Liver (tissue), 3 donors: ENCODE results near the gene APBB1.

Experiments
- CTCF ChIP-seq: fragments of 150-350 bp; IDR thresholded peaks from 2 replicates; pipeline ENCODE4 v1.5.1; 2017; ENCODE audit warnings: improper control_type of control experiment, low read depth, low read length; ENCODE audit not compliant: missing input control
- EGR1 ChIP-seq, 2 donors: IDR thresholded peaks; 2 replicates each; pipeline ENCODE4 v1.6.1; 2016 to 2018; ENCODE audit warnings: antibody characterized with exemption in 2 of 2, low read depth in 2 of 2
- FOXA1 ChIP-seq: IDR thresholded peaks from 2 replicates; pipeline ENCODE4 v1.6.1; 2016; ENCODE audit warnings: antibody characterized with exemption
- MAX ChIP-seq: IDR thresholded peaks from 2 replicates; pipeline ENCODE4 v1.6.1; 2016; ENCODE audit warnings: antibody characterized with exemption
- NR2F2 ChIP-seq: IDR thresholded peaks from 2 replicates; pipeline ENCODE4 v1.6.1; 2016; ENCODE audit warnings: antibody characterized with exemption
- YY1 ChIP-seq: IDR thresholded peaks from 2 replicates; pipeline ENCODE4 v1.6.1; 2016; ENCODE audit warnings: antibody characterized with exemption, mild to moderate bottlenecking
- TF ChIP-seq, protein P1 (sequence below): IDR thresholded peaks from 2 replicates; pipeline ENCODE4 v1.6.1; 2016; ENCODE audit warnings: antibody characterized with exemption
- TF ChIP-seq, protein P2 (sequence below): IDR thresholded peaks from 2 replicates; pipeline ENCODE4 v1.6.1; 2016; ENCODE audit warnings: antibody characterized with exemption, mild to moderate bottlenecking
- donor health status: healthy.
- donor health status: healthy.

GRCh38 chr11:6362185-6362872 lies 56.6 kb downstream of the APBB1 start:
- TF ChIP-seq, protein P1, sequence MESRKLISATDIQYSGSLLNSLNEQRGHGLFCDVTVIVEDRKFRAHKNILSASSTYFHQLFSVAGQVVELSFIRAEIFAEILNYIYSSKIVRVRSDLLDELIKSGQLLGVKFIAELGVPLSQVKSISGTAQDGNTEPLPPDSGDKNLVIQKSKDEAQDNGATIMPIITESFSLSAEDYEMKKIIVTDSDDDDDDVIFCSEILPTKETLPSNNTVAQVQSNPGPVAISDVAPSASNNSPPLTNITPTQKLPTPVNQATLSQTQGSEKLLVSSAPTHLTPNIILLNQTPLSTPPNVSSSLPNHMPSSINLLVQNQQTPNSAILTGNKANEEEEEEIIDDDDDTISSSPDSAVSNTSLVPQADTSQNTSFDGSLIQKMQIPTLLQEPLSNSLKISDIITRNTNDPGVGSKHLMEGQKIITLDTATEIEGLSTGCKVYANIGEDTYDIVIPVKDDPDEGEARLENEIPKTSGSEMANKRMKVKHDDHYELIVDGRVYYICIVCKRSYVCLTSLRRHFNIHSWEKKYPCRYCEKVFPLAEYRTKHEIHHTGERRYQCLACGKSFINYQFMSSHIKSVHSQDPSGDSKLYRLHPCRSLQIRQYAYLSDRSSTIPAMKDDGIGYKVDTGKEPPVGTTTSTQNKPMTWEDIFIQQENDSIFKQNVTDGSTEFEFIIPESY = no peak
- no peak for TF ChIP-seq CTCF
- TF ChIP-seq FOXA1 = no peak
- TF ChIP-seq NR2F2 = no peak
- TF ChIP-seq EGR1 (IDR thresholded peaks at IDR 0.05; ENCODE audit: low read depth in 2 of 2) = no peak
- TF ChIP-seq MAX = no peak
- TF ChIP-seq, protein P2, sequence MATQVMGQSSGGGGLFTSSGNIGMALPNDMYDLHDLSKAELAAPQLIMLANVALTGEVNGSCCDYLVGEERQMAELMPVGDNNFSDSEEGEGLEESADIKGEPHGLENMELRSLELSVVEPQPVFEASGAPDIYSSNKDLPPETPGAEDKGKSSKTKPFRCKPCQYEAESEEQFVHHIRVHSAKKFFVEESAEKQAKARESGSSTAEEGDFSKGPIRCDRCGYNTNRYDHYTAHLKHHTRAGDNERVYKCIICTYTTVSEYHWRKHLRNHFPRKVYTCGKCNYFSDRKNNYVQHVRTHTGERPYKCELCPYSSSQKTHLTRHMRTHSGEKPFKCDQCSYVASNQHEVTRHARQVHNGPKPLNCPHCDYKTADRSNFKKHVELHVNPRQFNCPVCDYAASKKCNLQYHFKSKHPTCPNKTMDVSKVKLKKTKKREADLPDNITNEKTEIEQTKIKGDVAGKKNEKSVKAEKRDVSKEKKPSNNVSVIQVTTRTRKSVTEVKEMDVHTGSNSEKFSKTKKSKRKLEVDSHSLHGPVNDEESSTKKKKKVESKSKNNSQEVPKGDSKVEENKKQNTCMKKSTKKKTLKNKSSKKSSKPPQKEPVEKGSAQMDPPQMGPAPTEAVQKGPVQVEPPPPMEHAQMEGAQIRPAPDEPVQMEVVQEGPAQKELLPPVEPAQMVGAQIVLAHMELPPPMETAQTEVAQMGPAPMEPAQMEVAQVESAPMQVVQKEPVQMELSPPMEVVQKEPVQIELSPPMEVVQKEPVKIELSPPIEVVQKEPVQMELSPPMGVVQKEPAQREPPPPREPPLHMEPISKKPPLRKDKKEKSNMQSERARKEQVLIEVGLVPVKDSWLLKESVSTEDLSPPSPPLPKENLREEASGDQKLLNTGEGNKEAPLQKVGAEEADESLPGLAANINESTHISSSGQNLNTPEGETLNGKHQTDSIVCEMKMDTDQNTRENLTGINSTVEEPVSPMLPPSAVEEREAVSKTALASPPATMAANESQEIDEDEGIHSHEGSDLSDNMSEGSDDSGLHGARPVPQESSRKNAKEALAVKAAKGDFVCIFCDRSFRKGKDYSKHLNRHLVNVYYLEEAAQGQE = no peak
- TF ChIP-seq YY1 = no peak
